ENCODE results near the gene TOP2B.

The TOP2B gene

DNA sequence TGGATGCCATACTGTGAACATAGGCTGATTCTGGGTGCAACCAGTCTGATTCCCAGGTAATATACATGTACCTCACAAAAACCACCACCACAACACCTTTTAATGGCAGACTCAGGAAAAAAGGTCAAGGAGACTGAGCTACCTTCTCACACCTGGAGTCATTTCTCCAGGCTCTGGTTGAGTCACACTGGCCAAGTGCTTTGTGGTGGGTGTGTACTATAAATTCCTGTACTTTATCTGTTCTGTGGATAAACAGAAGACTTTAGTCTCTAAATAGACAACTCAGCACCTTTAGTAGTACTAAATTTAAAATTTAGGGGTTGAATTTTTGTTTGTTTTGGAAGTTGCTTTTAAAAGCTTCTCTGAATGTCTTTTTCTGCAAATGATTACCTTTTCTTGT lies 46.7 kb downstream of the TOP2B start:
- no peak for DNase-seq

DNA sequence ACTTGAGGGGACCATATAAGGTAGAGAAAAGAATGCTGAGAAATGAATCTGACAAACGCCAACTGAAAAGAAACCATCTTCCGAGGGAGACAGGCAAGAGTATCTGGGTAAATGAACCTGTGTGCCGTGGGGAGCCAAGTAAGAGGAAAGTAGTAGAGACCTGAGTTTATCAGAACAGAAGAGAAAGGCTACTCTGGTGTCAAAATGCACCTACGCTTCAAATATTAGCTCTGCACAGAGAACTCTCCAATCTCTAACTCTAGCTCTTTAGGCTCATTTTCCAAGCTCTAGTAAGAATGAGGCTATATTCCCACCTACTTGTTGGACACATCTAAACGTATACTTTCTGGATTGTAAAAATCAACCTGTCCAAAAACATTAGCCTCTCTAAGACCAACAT lies 53.5 kb downstream of the TOP2B start:
- DNase-seq = no peak

DNA sequence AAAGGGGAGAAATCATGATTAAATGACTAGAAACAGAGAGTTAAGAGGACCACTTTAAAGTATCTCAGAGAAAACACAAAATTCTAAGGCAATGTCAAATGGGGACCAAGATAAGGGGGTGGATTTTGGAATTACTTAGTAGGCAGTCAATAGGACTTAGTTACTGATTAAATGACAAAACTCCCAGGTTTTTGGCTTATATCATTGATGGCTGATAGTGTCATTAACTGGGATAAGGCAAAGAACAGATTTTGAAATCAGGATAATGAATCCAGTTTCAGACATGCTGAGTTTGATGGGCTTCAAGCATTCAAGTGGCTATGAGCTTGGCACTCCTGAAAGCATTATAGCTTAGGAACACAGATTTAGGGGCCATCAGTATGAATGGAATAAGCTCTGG lies 53.9 kb downstream of the TOP2B start:
- no peak for DNase-seq

DNA sequence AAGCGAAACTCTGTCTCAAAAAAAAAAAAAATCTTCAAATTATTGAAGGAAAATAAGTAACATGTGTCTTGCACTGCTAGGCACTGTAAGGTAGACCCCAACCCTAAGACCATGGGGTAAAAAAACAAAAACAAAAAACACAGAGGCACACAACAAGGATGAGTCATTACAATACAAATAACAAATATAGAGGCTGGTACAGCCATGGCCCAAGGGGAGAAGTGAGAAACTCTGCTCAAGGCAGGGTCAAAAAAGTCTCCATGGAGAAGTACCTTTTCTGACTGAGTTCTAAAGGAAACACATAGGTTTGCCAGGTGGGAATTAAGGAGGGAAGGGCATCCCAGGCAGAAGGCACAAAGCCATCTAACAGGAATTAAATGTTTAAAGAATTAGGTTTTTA lies 54.5 kb downstream of the TOP2B start:
- DNase-seq = no peak

DNA sequence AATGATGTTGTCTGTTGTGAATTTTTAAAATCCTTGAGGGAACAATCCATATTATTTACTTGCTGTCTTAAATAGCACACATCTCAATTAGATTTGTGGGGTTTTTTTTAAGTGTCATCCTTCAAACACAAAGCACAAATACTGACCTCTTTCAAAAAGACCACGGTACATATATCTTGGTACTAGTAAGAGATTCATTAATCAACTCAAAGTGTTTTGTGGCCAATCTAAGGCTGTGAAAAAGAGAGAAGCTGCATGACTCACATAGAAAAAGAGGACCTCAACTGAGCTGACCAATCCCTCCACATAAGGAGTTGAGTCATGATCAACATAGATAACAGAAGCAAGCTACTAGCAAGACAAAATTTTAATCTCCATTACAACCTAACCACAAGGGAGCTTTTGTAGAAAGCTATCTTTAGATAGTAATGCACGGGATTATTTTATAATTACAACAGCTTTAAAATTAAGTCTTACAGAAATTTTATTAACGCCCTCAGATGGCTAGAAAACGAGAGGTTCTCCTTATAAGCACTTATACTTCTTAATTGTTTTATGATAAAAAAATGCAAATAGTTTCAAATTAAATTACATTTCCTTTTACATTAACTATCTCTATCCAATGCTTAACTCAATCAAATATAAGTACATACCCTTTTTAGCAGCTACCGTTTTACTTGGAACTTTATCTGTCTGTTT lies 60.5 kb downstream of the TOP2B start:
- peak in 1 of 2 experiments; percentile 68 for DNase-seq

DNA sequence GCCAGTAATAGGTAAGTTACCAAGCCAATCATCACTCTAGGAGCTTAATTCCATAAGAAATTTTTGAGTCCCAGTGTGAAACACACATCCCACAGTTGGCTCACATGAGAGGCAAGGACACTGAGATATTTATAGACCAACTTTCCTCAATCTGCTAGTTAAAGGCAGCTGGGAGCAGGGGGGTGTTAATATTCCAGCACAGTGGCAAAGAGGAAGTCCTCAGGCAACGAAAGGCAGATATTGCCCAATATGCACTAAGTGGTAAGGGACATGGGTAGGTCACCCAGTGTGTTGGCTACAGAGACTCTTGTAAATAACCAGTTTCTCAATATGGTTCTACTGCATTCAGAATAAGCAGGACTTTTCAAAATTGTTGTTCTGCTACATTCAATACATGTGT lies 61.0 kb downstream of the TOP2B start:
- DNase-seq = peak in 1 of 2 experiments; percentile 37

DNA sequence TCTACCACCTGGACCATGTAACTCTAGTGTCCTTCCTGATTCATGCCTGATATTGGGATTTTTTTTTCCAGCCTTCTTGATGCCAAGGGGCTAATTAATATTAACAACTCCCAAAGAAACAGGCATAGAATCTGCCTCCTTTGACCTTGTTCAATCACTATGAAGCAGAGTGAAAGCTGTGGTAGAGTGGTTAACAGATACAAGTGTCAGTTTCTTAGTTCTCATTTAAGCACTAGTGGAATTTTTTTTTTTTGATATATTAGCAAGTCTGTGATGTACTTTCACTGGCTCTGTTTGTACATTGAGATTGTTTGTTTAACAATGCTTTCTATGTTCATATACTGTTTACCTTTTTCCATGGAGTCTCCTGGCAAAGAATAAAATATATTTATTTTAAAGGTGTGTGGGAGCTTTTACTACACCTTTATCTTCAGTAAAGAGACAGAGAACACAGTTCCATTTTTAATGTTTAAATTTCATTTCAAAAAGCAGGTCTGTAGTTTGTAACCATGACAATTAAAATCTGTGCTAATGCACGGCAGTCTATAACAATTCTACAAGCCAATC lies 67.1 kb downstream of the TOP2B start:
- DNase-seq = no peak

DNA sequence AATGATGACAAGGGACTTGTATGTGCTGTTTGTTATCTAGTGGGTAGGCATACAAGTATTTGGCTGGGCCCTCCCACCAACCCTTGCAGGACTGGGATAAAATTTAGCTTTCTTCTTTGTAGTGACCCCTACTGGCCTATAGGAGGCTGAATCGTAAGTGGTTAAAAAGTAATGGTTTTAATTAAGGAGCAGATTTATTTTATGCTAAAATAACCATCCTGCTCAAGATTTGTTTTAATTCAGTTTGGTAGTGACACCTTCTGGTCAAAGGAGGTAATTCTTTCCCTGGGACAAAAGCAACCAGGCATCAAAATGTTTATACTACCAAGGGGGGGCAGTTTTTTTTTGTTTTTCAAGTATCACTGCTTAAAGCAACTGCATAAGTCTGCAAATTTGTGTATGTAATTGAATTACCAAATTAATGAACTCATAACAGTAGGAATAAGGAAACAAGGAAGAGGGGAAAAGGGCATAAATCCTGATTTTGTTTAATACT lies 70.7 kb downstream of the TOP2B start:
- peak in 1 of 2 experiments; percentile 70 for DNase-seq

DNA sequence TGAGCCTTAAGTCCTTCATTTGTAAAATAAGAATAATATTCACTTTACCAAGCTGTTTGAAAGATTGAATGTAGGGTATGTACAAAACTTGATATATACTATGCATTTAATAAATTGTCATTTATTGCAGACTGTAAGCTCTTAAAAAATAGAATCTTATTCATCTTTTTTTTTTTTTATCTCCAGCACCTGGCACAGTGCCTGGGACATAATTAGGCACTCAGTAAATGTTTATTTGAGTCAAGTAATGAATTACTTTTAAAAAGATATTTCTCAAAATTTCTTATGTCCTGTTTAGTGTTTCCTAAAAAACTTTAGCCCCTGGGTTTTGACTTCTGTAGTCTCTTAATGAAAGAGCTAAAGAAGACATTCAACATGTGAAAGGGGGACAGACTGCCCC lies 71.7 kb downstream of the TOP2B start:
- no peak for DNase-seq

DNA sequence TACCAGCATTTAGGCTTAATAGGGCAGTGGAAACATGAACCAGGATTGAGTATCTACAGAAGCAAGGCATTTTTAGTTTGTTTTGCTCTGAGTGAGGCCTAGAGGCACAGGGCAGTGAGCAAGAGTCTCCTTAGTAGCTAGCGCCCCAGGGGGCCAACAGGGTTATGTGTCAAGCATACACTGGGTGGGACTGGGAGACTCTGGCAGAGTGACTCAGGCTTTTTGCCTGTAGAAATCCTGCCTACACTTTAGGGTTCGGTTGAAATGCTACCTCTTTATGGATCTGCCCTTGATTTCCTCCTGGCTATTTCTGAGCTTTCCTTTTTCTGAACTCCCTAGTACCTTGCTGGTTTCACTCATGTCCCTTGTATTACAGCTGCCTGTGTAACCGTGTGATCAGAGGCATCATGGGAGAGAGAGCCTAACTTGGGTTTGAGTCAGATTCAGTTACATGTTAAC lies 72.2 kb downstream of the TOP2B start:
- no peak for DNase-seq

DNA sequence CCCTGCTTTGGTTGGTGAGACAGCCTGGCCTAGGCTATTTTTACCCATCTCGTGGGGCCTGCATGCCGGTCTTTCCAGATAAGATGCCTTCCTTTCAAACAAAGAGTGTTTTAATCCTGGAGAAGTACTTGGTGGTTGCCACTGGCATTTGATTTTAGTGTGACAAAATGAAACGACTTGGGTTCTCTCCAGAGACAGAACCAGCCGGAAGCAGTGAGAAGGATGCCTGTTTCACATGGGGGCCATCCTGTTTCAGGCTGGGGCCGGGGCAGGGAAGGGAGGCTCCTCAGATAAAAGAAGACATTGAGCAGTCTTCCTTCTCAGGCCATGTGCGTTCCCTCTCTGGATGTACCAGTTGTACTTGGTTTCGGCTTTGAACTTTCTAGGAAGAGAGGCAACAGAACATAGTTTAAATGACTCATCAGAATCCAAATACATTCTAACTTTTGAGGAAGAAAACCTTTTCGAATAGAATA lies 74.9 kb downstream of the TOP2B start:
- DNase-seq = no peak

DNA sequence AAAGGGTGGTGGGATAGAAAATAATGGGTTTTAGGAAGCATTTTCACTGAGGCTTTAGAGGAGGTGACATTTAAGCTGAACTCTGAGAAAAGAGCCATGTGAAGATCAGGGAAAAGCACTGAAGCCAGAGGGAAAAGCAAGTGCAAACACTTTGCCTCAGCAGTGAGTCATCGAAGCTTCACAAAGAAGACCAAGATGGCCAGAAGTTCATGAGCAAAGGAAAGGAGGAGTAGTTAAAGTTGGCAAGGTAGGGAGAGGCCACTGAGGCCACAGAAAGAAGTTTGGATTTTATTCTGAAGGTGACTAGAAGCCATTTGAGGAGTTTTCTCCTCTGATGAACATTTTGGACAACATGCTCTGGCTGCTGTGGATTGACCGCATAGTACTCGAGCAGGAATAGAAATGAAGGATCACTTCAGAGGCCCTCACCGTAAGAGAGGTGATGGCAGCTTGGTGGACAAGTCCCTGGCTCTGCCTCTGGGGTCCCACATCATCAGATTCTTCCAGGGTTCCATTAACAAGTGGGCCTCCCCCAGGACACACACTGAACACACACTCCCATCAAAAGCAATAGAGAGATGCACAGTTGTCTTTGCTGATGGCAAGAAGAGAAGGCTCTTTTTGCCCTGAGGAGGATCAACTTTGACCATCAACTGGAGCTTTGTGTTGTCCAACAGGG lies 75.5 kb downstream of the TOP2B start:
- no peak for DNase-seq

DNA sequence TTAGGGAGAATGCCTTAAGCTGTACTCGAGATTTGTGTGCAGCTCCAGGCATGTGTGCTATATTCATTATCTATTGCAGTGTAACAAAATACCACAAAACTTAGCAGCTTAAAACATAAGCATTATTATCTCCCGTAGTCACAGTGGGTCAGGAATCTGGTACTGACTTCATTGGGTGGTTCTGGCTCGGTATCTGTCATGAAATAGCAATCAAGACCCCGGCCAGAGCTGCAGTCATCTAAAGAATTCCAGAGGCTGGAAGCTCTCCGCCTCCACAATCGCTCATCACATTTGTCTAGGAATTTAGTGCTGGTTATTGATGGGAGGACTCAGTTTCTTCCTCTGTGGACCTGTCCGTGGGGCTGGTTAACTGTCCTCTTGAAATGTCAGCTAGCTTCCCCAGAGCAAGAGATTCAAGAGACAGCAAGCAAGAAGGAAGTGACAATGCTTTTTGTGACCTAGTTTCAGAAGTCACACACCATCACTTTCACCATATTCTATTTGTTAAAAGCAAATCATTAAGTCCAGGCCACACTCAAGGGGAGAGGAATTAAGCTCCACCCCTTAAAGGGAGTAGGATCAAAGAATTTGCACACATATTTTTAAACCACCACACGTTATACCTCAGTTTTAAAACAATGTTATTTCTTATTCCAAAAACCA lies 76.1 kb downstream of the TOP2B start:
- no peak for DNase-seq

DNA sequence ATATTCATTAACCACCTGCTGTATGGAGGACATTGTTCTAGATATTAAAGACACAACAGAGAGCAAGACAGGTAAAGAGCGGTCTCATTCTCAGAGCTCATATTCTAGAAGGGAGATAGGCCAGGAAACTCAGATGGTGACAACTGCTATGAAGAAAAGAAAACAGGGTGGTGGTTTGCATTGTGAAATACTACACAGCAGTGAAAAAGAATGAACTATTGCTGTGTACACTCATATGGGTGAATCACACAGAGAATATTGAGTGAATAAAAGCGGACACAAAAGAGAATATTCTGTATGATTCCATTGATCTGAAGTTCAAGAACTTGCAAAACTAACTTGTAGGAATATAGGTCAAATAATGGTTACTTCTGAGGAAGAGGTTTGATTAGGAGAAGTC lies 76.7 kb downstream of the TOP2B start:
- DNase-seq = no peak

DNA sequence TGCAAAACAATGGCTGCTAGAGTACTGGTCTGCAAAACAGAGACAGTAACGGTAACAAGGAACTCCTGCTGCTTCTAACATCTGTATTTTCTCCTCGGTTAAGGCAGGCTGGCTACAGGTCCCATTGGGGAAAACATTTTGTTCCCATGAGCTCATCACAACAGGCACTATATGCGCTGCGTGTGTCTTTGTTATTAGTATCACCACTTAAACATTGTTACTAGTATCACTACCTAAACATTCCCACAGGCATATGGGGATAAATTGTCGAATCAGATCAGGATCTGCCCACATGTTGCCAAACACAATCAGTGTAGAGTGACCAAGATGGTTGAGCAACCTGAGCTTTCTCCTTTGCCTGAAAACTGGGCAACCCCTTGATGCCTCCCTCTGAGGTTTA lies 77.2 kb downstream of the TOP2B start:
- no peak for DNase-seq

DNA sequence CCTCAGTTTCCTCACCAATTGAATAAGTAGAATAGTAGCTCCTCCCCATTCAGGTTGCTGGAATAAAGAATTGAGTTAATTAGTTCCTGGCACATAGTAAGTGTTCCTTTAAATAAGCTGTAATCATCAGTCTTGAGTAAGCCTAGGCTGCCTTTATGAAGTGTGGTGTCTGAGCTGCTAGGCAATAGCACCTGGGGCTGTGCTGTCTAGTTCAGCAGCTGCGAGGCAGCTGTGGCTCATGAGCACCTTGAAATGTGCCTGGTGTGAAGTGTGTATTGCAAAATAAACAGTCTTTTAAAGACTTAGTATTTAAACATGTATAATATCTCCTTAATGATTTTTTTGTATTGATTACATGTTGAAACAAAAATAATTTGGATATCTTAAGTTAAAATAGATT lies 77.6 kb downstream of the TOP2B start:
- no peak for DNase-seq

DNA sequence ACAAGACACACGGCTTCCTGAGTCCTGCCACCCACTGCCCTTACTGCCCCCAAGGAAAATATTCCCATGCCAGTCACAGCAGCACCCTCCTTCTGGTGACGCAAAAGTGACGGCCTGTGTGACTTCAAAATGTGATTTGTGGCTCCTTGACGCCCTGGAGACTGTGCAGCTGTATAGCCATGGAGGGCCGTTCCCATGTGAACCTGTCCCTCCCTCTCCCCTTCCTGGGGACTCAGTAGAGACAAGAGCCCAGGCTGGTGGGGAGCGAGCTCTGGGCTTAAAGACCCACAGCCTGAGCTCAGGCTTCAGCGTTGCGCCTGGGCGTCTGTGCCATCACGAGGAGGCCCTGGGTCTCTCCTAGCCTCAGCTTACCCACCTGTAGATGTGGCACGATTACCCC lies 78.2 kb downstream of the TOP2B start:
- DNase-seq = no peak

DNA sequence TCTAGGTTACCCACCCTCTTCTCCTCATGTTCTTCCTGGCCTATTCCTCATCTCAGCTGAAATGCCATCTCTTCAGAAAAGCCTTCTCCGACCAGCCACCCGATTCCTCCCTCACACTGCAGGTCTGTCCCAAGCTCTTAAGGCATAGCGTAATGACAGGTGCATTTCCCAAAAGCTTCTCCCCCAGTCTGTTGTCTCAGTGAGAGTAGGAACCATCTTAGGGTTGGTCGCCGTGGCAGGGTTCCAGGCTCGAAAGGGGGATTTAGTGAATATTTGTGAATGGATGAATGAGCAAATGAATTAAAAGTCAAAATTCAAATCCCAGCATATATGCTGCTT lies 78.6 kb downstream of the TOP2B start:
- no peak for DNase-seq

DNA sequence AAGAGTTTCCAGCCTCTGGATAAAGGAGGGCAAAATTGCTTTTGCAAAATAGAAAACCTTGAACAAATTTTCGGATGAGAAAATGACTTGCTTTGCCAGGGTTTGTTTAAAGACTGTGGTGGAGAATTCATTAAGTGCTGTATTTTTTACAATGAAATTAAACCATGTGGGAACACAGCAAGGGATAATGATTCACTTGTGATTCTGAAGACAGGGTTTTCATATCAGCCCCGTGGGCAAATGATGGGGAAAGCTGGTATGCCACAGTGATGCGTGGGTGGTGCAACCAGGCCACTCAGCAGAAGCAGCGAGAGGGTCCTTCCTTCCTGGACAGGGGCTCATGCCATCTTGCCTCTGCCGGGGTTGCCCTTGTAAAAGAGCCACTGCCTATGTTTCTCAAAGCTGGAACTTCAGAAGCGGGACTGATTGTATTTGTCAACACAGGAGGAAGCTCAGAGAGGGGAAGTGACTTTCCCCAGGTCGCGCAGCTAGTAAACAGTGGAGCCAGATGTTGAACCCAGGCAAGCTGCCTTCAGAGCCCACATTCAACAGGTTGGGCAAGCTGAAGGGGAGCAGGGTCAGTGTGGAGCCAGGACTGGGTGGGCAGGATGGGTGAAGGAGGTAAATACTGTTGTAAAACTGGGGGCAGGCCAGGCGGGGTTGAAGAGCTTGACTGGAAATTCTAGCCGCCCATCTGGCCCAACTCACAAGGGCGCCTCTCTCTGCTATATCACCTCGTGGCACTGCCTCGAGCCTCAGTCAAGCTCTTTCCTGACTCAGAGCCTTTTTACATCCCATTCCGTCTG lies 79.1 kb downstream of the TOP2B start:
- no peak for DNase-seq

DNA sequence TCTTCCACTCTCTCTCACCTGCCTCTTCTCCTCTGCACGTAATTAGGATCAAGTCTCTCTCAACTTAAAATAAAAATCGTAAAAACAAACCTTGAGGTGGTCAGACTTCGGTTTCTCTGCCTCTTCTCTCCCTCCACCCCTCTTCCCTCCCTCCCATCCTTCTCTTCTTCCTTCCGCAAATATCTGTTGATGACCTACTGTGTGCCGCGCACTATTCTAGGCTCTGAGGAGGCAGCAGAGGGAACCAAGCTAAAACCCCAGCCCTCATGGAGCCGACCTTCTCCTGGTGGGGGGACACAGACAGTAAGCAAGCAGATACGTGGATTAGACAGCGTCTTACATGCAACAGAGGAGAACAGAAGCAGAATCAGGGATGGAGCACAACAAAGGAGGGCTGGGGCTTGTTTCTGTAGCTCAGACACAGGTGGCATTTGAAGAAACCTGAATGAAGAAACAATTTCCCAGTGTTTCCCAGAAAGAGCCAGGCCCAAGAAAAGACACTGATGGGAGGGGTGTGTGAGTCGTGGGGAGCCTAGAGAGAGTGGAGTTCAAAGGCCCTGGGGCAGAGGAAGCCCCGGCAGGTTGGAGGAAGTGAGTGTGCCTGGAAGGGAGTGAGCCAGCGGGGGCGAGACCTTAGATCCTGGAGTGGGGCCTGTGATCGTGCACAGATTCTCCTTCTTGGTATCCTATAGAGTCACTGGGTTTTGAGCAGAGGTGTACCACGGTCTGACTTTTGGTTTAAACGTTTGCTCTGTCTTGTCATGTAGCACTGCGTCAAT lies 80.5 kb downstream of the TOP2B start:
- DNase-seq = no peak

DNA sequence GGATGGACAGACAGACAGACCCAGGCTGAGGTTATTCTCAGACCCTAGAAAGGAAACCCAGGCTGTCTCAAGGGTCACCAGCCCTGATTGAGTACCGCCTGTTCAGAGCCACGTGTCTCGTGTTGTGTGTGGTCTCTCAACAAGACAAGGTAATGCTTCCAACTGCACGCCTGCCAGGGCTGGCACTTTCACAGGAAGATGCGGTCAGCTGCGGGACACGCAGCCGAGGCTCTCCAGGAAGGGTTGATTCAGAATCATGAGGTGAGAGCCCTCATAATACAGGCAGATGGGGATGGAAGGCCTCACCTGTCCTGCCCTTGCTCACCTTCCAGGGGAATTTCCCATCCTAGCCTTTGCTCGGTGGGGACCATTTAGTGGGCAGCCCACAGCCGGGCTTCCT lies 81.4 kb downstream of the TOP2B start:
- no peak for DNase-seq

DNA sequence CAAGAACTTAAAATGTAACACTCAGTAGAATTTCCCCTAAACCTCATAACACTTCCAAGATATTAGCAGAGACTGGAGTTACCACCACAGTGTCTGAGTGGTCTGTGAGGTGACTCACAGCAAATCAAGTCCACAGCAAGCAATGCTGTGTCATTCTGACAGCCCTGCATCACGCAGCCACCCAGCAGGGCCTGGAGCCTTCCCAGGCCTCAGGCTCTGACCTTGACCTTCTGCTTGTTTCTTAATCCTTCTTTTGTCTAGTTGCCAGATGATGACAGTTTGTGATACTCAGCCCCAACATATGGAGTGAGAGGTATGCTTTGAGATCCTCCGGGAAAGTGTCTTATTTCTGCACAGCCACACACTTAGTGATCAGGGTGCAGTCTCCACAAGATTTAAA lies 82.5 kb downstream of the TOP2B start:
- peak; percentile 46 for DNase-seq
